ENCODE data around the gene DBP.
"Not testable (repeated sequence)": the region's sequence is repeated elsewhere in the genome, so short reads cannot be mapped to it uniquely, and the experiment has no call there.

The DBP gene

DNA sequence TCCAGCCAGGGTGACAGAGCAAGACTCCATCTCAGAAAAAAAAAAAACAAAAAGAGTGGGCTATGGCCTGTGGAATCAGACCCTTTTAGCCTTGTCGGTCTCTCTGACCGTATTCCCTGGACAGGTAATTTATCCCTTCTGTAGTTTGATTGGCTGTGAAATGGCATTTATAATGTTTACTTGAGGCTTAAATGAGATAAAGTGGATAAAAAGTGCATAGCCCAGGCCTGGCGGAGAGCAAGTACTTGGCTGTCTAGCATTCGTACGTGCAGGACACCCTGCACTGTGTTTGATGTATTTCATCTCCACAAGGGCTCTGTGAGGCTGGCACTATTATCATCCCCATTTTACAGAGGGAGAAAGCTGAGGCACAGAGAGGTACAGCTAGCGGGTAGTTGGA, 28.6 kb upstream of the DBP start:
- DNase-seq = no peak

DNA sequence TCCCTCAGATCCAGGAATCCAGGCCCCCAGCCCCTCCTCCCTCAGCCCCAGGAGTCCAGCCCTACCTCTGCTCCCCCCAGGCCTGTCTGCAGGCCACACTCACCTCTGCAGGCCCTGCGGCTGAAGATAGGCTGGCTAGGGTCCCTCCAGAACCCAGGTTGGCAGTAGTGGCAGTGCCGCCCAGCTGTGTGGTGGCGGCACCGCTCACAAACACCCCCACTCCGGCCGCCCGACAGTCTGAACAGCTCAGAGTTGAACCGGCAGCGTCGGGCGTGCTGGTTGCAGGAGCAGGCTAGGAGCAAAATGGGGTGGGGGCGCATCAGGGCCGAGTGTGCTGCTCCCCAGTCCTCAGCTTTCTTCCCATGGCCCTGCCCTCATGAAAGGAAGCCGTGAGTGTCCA, 27.3 kb upstream of the DBP start:
- no peak for DNase-seq

GRCh38 chr19:48663667-48664066, 26.5 kb upstream of the DBP start:
- DNase-seq = no peak

- no peak for DNase-seq
Observed at GRCh38 chr19:48661711-48662090, 24.5 kb upstream of the DBP start.

DNA sequence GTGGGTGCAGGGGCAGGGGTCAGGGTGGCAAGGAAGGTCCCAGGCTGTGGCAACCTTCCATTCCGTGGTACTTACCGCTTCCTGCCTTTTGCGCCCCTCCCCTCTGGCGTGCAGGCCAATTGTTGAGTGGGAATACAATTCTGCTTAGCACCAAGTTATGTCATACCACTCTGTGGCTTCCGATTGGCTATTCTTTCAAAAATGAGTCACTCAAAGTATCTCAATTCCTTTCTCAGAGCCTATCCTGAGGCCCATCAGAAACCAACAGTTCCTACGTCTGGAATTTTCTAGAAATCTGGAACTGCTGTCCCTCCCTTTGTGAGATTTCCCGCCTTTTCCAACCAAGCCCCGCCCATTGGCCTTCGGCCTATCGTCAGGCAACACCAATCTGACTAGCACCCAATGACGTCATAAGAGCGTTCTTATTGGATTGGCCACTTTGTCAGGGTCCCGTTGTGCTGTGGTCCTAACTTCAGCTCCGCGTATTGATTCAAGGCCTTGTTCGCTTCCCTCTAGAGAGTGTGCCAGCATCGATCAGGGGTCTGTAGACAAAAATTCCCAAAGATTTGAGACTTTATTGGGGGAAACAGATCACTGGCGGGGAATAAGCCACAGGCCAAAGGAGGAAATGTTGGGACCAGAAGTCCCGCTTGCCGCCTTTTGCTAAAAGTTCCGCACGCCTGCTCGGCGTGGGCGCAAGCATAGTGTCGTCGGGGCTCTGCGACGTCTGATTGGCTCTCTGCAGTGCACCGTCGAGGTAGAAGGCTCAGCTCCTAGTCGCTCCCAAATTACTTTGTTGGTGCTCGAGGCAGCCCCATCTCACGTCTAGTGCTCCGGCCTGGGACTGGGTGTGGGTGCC, 23.9 kb upstream of the DBP start:
- peak; percentile 61 for DNase-seq

GRCh38 chr19:48659768-48660167, 22.6 kb upstream of the DBP start:
- no peak for DNase-seq

DNA sequence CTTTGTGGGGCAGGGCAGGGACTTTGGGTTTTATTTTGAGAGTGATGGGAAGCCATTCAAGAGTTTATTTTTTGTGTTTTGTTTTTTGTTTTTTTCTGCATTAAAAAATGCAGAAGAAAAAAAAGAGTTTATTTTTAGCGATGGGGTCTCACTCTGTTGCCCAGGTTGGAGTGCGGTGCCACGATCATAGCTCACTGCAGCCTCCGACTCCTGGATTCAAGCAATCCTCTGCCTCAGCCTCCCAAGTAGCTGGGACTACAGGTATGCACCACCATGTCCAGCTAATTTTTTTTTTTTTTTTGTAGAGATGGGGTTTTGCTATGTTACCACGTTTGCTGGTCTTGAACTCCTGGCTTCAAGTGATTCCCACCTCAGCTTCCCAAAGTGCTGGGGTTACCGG, 21.3 kb upstream of the DBP start:
- no peak for DNase-seq

- not testable (repeated sequence) for DNase-seq
Observed at GRCh38 chr19:48657828-48658227, 20.6 kb upstream of the DBP start.

DNA sequence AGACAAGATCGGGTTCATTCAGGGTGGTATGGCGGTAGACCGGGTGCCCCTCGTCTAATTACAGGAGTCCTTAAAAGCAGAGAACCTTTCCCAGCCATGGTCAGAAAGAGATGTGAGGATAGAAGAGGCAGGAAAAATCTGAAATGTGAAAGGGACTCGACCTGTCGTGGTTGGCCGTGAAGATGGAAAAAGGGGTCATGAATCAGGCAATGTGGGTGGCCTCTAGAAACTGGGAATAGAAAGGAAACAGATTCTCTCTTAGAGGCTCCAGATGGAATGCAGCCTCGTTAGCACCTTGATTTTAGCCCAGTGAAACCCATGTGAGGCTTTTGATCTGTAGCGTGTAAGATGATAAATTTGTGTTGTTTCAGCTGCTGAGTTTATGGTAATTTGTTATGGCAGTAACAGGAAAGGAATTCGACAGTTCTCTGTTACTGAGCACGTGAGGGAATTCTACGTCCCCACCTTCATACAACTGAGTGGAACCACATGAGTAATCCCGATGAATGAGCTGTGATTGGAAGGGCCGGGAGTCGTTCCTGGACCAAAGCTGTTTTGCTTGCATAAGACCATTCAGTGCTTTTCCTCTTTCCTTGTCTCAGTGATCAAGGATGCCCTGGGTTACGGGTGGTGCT, 19.8 kb upstream of the DBP start:
- DNase-seq = peak; percentile 20

GRCh38 chr19:48654299-48655059, 17.3 kb upstream of the DBP start:
- no peak for DNase-seq

DNA sequence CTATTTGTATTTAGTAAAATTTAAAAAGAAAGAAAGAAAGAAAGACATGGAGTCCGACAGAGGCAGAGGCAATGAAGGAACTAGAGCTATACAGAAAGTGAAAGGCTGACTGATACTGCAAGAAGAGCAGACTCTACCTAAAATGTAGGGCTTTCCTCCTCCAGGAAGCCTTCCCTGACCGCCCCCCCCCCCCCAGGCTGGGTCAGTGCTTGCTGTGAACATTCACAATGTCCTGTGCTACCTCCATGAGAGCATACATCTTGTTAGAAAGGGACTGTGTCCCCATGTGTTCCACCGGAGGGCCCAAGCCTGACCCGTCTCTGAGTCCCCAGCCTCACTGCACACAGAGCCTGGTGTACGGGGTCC, 14.5 kb upstream of the DBP start:
- DNase-seq = no peak

GRCh38 chr19:48650974-48651682, 13.9 kb upstream of the DBP start:
- no peak for DNase-seq

DNA sequence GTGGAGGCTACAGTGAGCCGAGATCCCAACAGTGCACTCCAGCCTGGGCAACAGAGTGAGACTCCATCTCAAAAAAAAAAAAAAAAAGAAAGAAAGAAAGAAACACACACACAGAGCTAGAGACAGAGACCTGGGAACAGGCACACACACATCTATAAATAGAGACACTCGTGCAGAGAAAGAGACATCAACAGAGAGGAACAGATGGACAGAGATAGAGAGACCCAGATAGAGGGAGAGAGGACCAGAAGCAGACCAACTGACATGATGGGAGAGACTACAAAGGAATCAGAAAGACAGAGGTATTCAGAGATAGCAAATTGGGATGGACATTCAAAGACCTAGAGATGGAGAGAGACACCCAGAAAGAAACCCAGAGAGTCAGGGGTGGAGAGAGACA, 11.0 kb upstream of the DBP start:
- DNase-seq = no peak

- no peak for DNase-seq
Observed at GRCh38 chr19:48646722-48647216, 9.6 kb upstream of the DBP start.

GRCh38 chr19:48646001-48646721, 9.0 kb upstream of the DBP start, which contains the start of gene CA11:
Gene CA11, minus strand, starts transcription at chr19:48646187. Its CDS starts 555 bp downstream, at chr19:48645632.
- DNase-seq = peak; percentile 90

- DNase-seq = peak; percentile 73
Observed at GRCh38 chr19:48645620-48646000, 8.4 kb upstream of the DBP start.

DNA sequence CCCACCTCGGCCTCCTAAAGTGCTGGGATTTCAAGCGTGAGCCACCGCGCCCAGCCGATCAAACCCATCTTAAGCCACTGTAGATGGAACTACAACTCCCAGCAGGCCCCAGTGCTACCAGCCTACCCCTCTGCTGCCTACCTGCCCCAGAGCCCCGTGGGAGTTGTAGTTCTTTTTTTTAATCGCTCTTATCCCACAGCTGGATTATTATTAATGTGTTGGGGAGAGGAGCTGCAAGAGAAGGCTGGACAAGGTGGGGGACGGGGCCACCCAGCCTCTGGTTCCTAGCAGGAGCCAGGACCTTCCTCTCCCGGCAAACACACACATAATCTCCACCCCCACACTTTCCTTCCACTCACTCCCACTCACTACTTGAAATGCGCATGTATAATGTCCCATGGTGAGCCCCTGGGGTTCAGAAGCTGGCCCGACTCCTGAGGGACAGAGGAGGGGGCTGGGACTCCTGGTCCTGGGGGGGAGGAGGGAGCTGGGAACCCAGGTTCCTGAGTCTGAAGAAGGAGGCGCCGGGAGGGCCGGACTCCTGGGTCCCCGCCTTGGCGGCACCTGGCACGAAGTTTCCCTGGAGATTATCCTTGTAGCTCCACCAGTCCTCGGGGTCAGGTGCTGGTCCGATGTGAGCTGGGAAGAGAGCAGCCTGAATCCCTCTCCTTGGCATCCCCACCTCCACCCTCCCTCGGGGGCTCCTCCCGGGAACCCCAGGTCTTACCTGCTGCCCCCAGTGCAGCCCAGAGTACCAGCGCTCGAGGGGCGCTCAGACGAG, 7.8 kb upstream of the DBP start:
- peak; percentile 86 for DNase-seq

- no peak for DNase-seq
Observed at GRCh38 chr19:48644355-48644754, 7.2 kb upstream of the DBP start.

DNA sequence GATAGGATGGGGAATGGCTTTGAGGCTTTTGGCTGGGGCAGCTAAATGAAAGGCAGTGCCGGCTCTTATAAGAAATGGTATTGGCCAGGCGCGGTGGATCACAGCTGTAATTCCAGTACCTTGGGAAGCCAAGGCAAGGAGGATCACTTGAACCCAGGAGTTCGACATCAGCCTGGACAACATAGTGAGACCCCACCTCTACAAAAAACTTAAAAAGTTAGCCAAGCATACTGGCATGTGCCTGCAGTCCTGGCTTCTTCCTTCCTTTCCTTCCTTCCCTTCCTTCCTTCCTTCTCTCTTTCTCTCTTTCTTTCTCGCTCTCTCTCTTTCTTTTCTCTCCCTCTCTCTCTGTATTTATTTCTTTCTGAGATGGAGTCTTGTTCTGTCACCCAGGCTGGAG, 5.7 kb upstream of the DBP start:
- DNase-seq = no peak

- no peak for DNase-seq
Observed at GRCh38 chr19:48641850-48642249, 4.7 kb upstream of the DBP start.

Measured in retina (tissue), 1 donor.